Mucosa of rectum (tissue), 2 donors: ENCODE data around the gene FBXO11.
"Not testable (repeated sequence)": the region's sequence is repeated elsewhere in the genome, so short reads cannot be mapped to it uniquely, and the experiment has no call there.

Experiments used
- H3K27ac ChIP-seq, 2 donors: one replicate each; pipeline ENCODE4 v1.7.0; 2013; ENCODE audit warnings: inconsistent platforms in 2 of 2, low read depth in 2 of 2, low read length in 2 of 2
- H3K27me3 ChIP-seq, 2 donors: one replicate each; pipeline ENCODE4 v1.7.0; 2013; ENCODE audit warnings: low read length in 2 of 2; ENCODE audit not compliant: control insufficient read depth in 2 of 2, insufficient read depth in 2 of 2
- H3K36me3 ChIP-seq, 2 donors: one replicate each; pipeline ENCODE4 v1.7.0; 2013; ENCODE audit warnings: low read length in 2 of 2; ENCODE audit not compliant: control insufficient read depth in 2 of 2, insufficient read depth in 2 of 2
- H3K4me1 ChIP-seq, 2 donors: one replicate each; pipeline ENCODE4 v1.7.0; 2013; ENCODE audit warnings: low read length in 2 of 2, mild to moderate bottlenecking in 1 of 2; ENCODE audit not compliant: control insufficient read depth in 2 of 2, insufficient read depth in 2 of 2
- H3K4me3 ChIP-seq, 2 donors: one replicate each; pipeline ENCODE4 v1.7.0; 2013; ENCODE audit warnings: low read length in 2 of 2
- H3K9ac ChIP-seq, 2 donors: one replicate each; pipeline ENCODE4 v1.7.0; 2013; ENCODE audit warnings: low read length in 2 of 2, low read depth in 1 of 2, mild to moderate bottlenecking in 1 of 2
- H3K9me3 ChIP-seq, 2 donors: one replicate each; pipeline ENCODE4 v1.7.0; 2013; ENCODE audit warnings: low read length in 2 of 2; ENCODE audit not compliant: control insufficient read depth in 2 of 2
- donor health status: healthy.
- donor health status: Normal muscosa, but diverticular disease.

Gene FBXO11

DNA sequence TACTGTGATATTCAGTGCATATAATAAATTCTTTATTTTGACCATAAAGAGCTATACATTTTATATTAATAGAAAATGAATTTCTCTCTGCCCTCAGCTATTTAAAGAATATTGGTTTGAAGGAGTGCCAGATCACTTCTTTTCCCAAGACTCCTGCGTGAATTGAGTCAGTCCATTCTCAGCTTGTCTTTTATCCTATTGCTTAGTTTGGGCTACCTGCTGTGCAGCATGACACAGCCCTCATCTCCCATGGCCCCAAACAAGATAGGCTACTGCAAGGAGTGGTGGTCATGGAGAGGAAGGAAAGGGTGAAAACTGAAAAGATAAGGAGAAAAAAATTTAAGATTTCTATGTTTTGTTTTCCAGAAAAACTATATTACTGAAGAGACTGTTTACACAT is 10.1 kb upstream of the FBXO11 start:
- Histone ChIP-seq H3K27me3 (no peaks in the 10 kb centered on the region), H3K36me3 (no peaks in the 10 kb centered on the region), H3K9ac (no peak overlapping the region), H3K27ac (no peak overlapping the region), H3K4me3 (no peak overlapping the region), H3K9me3 (no peaks in the 10 kb centered on the region), H3K4me1 (no peaks in the 10 kb centered on the region)

- H3K27ac ChIP-seq, H3K4me3 ChIP-seq, H3K4me1 ChIP-seq, H3K9ac ChIP-seq, H3K9me3 ChIP-seq, H3K36me3 ChIP-seq, H3K27me3 ChIP-seq: not testable (repeated sequence)
Observed at GRCh38 chr2:47910662-47911061, 4.4 kb upstream of the FBXO11 start.

DNA sequence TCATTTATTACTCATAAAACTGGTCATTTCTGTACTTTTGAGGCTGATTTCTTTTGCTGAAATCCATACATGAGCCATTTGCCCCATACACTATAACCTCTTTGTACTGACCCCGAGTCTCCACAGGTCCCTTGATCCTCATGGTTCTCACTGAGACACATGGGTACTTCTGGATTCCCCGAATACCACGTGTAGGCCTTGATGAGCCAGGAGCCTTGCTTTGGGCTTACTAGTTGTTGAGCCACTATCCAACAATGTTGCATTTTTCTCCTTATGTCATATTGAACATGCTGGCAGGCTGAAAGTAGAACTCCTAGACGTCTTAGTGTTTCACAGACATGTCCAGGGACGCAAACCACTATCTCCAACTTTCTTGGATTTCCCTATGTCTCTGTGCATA is 2.4 kb upstream of the FBXO11 start:
- H3K36me3 ChIP-seq = no peaks in the 10 kb centered on the region
- no peak overlapping the region for H3K27ac ChIP-seq
- H3K4me1 ChIP-seq = peaks cover 5 to 9% of the 10 kb centered on the region in 2 donors
- no peak overlapping the region for H3K9ac ChIP-seq
- H3K9me3 ChIP-seq = no peaks in the 10 kb centered on the region
- H3K4me3 ChIP-seq = no peak overlapping the region
- no peaks in the 10 kb centered on the region for H3K27me3 ChIP-seq

DNA sequence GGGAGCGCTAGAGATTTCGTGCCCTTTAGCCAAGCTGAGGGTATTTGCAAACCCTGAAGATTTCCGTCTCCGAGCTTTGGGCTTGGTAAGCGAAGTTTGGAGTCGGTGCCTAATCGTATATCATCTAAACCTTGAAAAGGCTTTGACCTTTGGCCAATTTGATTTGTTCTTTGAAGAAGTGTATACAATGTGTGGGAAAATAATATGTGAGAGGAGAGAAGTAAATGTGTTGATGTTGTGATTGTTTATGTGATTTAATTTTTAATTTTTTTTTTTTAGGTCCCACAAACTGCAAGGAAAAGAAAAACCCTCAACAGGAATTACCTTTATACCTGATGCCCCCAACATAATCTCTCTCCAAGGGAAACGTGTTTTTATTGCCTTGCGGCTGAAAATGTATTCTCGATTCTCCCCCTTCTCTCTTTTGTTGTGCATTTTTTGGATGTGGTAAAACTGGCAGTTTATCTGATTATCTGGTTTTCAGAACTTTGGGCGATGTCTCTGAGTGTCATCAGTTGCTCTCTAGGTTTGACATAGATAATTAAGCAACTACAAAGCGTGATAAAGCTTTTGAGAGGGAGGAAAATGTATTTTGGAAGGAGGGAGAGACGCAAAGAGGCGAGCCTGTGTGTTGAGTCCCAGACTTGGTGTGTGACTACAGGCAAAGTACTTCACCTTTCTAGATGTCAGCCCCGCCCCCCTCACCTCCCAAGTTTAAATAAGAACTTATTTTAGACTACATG is 912 bp upstream of the FBXO11 start:
- H3K4me3 ChIP-seq = peak overlapping the region; percentile 90 to 95
- H3K36me3 ChIP-seq = no peaks in the 10 kb centered on the region
- peak overlapping the region; percentile 92 to 96 for H3K27ac ChIP-seq
- no peaks in the 10 kb centered on the region for H3K9me3 ChIP-seq
- peaks cover 5 to 11% of the 10 kb centered on the region in 2 donors for H3K4me1 ChIP-seq
- H3K9ac ChIP-seq = peak overlapping the region; percentile 90 to 92
- H3K27me3 ChIP-seq = no peaks in the 10 kb centered on the region

- Histone ChIP-seq H3K9me3 (no peaks in the 10 kb centered on the region), H3K27me3 (no peaks in the 10 kb centered on the region), H3K36me3 (no peaks in the 10 kb centered on the region), H3K4me1 (peaks cover 5 to 11% of the 10 kb centered on the region in 2 donors), H3K4me3 (peak overlapping the region; percentile 88 to 99), H3K9ac (peak overlapping the region; percentile 65 to 92), H3K27ac (peak overlapping the region; percentile 95 to 97)
Observed at GRCh38 chr2:47905386-47906156, 727 bp downstream of the FBXO11 start.

GRCh38 chr2:47903781-47904490 is 2.4 kb downstream of the FBXO11 start:
- H3K9ac ChIP-seq = peak overlapping the region; percentile 90 to 92
- H3K4me1 ChIP-seq = peaks cover 5 to 15% of the 10 kb centered on the region in 2 donors
- no peaks in the 10 kb centered on the region for H3K9me3 ChIP-seq
- no peaks in the 10 kb centered on the region for H3K36me3 ChIP-seq
- H3K27me3 ChIP-seq = no peaks in the 10 kb centered on the region
- H3K27ac ChIP-seq = peak overlapping the region; percentile 95 to 97
- peak overlapping the region; percentile 85 to 99 for H3K4me3 ChIP-seq

DNA sequence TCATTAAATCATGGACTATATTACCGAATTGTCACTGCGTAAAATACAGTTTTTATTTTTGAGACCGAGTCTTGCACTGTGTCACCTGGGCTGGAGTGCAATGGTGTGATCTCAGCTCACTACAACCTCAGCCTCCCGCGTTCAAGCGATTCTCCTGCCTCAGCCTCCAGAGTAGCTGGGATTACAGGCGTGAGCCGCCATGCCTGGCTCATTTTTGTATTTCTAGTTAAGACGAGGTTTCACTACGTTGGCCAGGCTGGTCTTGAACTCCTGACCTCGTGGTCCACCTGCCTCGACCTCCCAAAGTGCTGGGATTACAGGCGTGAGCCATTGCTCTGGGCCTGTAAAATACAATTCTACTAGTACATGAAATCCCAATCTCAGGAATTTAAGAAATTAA is 4.4 kb downstream of the FBXO11 start:
- not testable (repeated sequence) for H3K27me3 ChIP-seq, H3K27ac ChIP-seq, H3K4me3 ChIP-seq, H3K9ac ChIP-seq, H3K9me3 ChIP-seq, H3K36me3 ChIP-seq
- peaks cover 3 to 12% of the 10 kb centered on the region in 2 donors for H3K4me1 ChIP-seq

DNA sequence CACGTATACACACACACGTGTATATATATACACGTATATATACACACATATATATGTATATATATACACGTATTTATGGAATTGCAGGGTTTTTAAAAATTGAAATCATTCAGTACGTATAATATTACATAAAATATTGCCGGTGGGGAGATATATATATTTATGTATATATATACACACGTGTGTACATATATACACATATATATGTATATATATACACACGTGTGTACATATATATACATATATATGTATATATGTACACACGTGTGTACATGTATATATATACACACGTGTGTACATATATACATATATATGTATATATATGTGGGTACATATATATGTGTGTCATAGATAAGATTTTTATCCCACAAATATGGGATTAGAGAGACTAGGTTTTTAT is 5.4 kb downstream of the FBXO11 start:
- H3K27ac ChIP-seq = no peak overlapping the region
- H3K27me3 ChIP-seq = no peaks in the 10 kb centered on the region
- no peak overlapping the region for H3K4me3 ChIP-seq
- no peaks in the 10 kb centered on the region for H3K9me3 ChIP-seq
- no peak overlapping the region for H3K9ac ChIP-seq
- H3K36me3 ChIP-seq = peaks cover 0 to 2% of the 10 kb centered on the region in 2 donors
- peaks cover 3 to 16% of the 10 kb centered on the region in 2 donors for H3K4me1 ChIP-seq

- no peak overlapping the region for H3K4me3 ChIP-seq
- peaks cover 3 to 16% of the 10 kb centered on the region in 2 donors for H3K4me1 ChIP-seq
- no peaks in the 10 kb centered on the region for H3K9me3 ChIP-seq
- H3K36me3 ChIP-seq = peaks cover 0 to 2% of the 10 kb centered on the region in 2 donors
- no peak overlapping the region for H3K9ac ChIP-seq
- no peak overlapping the region for H3K27ac ChIP-seq
- no peaks in the 10 kb centered on the region for H3K27me3 ChIP-seq
Observed at GRCh38 chr2:47899915-47900816, 6.1 kb downstream of the FBXO11 start.
